HTERT RPE-1 (cell line): ENCODE measurements around the gene SEMA5A.
"Not testable (repeated sequence)": the region's sequence is repeated elsewhere in the genome, so short reads cannot be mapped to it uniquely, and the experiment has no call there.

Experiments used
- in situ Hi-C: fragments of 300-500 bp; cut with MboI; formaldehyde crosslinking; loops from 4 replicates; pipeline ENCODE4 v1.14.3; 2020; ENCODE audit warnings: low sequenced_read_pairs

The SEMA5A gene

DNA sequence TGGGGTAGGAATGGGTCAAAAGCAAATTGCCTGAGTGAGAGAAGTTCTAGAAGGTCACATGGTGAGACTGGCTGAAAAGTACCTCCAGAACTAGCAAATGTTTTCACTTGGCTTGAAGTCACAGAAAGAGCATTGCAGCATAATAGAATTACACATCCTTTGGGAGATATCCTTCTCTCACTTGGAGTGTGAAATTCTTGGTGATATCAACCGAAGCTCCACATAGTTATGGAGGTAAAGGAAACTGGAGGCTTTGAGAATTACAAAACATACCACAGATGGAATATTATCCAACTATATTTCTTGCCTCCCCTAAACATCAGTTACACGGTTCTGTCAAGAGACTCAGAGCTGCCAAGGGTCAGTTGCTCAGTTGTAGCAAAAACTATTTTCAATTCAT, 182.4 kb downstream of the SEMA5A start:
- in situ Hi-C loops: no loop called here

DNA sequence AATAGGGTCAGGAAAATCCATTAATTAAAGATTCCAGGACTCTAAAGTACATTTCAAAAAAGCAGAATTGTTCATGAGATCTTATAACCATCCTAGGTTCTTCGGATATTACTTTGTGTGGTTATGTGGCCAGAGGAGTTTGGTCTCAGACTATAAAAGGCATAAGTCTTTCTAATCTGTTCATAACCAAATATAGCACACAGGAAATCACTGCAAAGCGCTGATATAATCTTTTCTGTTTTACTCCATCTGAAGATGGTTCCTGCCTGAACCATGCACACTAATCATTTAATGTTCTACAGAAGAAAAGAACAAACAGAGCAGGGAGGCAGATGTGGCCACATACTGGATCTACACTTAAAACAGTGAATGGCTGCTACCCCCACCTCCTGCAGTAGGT, 182.8 kb downstream of the SEMA5A start:
- in situ Hi-C loops: no loop called here

GRCh38 chr5:9362600-9362999, 183.3 kb downstream of the SEMA5A start:
- in situ Hi-C loops: no loop called here

DNA sequence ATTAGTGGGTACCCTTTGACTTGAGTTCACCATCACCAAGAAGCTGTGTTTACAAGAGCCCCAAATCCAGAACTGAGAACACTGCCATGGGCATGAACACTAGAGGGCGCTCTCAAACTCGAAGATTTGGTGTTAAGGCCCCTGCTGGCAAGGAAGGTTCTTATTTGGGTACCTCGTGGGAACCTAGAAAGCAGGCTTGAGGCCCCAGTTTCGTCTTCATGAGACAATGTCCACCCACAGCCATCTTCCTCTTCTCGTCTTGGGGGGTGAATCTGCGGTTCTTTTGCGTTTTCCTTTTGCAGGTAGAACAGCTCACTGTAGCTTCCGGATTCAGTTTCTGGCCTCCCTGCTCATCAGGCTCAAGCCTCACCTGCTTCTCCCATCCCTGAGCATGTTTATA, 184.0 kb downstream of the SEMA5A start:
- in situ Hi-C loops: no loop called here

DNA sequence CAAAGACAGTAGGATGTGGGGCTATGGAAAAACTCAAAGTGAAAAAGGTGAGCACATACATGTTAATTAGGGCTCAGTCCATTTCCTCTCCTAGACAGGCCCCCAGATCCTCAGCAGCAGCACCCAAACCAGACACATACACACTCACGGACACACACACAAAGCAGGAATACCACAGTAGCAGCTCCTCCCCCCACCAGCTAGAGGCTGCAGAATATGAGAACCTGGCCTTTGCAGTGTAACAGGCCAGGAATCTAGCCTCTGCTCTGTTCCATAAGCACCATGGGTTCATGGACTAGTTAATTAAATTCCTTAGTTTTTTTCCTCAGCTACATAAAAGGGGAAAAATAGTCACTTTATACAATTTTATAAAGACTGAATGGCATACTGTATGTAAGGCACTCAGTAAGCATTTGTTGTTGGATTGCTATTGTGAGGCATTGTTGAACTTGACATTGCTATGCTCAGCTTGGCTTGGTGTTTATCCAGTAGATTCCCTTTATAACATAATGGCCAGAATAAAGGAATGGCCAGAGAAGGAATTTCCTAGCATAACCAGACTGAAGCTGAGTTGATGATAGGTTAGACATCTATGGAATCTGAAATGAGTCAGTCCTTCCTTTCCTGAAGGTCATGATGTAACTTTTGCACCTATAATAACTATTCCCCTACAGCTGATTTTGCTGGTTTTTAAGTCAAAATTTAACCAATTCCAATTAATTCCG, 186.8 kb downstream of the SEMA5A start:
- in situ Hi-C loops: no loop called here

- in situ Hi-C loops: no loop called here
Measured at GRCh38 chr5:9356351-9356825, 189.5 kb downstream of the SEMA5A start.

GRCh38 chr5:9354336-9355081, 191.4 kb downstream of the SEMA5A start:
- in situ Hi-C loops: no loop called here

- in situ Hi-C loops: not testable (repeated sequence)
Measured at GRCh38 chr5:9353048-9353447, 192.8 kb downstream of the SEMA5A start.

DNA sequence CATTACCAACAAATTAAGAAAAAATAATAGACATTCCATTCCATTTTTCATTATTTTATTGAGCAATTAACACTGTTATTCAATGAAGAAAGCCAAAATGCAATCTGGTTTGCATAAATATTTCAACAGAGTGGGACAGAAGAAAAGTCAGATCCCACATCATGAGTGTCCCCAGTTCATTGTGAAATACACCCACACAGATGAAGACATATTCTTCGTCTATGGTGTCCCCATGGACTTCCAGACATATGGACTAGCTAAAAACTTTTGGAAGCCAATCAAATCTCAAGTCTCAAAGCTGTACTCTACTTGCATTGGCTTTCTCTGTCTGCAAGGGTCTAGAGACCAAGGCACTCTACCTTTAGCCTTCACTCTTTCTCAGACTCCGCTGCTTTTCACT, 194.3 kb downstream of the SEMA5A start:
- in situ Hi-C loops: no loop called here

DNA sequence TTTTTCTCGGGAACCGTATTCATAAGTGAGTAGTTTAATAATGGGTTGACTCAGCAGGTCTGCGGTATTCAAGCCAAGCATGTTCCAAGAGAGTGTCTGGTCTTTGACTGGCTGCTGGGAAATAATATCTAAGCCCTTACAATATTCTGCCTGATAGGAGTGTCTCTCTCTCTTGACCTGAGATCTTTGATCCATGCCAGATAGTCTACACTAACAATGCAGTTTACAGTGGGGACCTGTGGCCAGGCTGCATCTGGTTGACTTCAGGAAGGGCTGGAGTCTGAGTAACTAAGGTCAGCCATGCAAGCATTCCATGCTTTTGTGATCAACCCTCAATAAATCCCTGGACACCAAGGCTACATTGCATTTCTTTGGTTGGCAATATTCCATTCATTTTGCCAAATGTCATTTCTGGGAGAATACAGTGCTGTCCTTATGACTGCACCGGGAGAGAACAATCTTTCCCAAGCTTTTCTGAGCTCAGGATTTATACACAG, 195.5 kb downstream of the SEMA5A start:
- in situ Hi-C loops: no loop called here

GRCh38 chr5:9348401-9348996, 197.4 kb downstream of the SEMA5A start:
- in situ Hi-C loops: no loop called here

GRCh38 chr5:9347541-9348295, 198.2 kb downstream of the SEMA5A start:
- in situ Hi-C loops: no loop called here

GRCh38 chr5:9347032-9347431, 198.8 kb downstream of the SEMA5A start:
- in situ Hi-C loops: no loop called here

DNA sequence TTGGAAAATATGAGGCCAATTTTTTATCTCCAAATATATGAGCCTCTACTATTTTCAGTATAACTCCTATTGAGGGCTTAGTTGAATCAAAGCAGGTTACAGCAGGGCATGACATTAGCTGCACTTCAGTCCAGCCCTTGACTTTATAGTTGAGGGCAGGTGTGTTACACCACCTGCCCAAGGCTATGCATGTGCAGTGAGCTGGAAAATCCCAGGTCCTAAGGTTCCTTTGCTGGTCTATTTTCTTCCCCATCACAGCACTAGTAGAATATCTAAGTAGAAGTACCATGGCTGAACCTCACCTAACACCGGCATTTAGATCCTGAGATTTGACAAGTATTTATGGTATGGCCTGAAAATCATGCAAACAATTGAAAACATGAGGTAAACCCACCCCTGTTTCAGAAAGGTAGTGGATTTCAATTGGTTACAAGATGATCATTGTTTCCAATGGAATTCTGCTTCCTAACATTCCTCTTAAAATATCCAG, 201.1 kb downstream of the SEMA5A start:
- in situ Hi-C loops: no loop called here

GRCh38 chr5:9343146-9343850, 202.6 kb downstream of the SEMA5A start:
- in situ Hi-C loops: no loop called here

DNA sequence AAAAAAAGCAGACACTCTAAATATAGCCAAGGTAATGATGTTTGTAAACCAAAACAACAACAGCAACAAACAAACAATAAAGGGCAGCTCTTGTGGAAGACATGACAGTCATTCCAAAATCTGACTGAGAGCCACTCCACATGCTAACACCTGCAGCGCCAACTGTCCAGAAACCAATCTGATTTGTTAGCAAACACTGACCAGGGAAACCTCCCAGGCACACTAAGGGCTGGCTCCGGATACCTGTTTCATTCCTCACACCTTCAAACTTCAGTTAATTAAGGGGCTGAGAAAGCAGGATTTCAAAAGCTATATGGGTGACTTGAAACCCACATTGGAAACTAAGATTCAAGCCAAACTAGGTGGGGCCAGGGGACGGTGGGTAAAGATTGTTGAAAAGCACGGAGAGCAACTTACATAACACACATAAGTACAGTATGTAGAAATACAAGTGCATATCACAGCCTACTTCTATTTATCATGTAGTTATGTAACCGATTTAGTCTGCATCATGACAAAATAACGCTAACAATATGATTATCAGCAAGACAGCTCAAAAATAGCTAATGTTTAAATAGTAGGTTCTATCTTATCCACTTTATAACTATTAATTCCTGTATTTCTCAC, 203.6 kb downstream of the SEMA5A start:
- in situ Hi-C loops: no loop called here

DNA sequence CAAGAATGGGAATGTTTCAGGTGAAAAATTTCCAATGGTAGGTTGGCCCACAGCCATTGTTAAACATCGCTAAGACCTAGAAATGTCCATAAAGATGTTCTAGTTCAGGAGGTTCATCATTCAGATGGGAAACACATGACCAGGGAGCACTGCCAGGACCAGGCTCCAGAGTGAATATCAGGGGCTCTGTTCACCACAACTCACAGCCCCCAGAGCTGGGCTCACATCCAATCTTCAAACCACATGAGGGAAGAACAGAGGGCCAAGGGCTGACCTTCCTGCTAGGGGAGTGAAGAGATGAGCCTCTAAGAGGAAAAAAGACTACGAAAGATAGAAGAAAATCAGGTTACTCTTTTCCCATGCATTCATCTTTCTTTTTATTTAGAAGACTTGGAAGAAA, 205.8 kb downstream of the SEMA5A start:
- in situ Hi-C loops: no loop called here

GRCh38 chr5:9339206-9339818, 206.6 kb downstream of the SEMA5A start:
- in situ Hi-C loops: no loop called here

- in situ Hi-C loops: no loop called here
Measured at GRCh38 chr5:9338796-9339195, 207.1 kb downstream of the SEMA5A start.
